ENCODE data around the gene CABLES2.
A peak's percentile ranks its signal among the peaks of the same experiment; 100 is the strongest.

The CABLES2 gene, protein sequence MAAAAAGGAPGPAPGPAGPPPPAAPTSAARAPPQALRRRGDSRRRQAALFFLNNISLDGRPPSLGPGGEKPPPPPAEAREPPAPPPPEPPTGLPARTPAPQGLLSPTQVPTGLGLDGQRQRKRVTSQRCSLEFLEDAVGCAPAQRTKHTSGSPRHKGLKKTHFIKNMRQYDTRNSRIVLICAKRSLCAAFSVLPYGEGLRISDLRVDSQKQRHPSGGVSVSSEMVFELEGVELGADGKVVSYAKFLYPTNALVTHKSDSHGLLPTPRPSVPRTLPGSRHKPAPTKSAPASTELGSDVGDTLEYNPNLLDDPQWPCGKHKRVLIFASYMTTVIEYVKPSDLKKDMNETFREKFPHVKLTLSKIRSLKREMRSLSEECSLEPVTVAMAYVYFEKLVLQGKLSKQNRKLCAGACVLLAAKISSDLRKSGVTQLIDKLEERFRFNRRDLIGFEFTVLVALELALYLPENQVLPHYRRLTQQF

DNA sequence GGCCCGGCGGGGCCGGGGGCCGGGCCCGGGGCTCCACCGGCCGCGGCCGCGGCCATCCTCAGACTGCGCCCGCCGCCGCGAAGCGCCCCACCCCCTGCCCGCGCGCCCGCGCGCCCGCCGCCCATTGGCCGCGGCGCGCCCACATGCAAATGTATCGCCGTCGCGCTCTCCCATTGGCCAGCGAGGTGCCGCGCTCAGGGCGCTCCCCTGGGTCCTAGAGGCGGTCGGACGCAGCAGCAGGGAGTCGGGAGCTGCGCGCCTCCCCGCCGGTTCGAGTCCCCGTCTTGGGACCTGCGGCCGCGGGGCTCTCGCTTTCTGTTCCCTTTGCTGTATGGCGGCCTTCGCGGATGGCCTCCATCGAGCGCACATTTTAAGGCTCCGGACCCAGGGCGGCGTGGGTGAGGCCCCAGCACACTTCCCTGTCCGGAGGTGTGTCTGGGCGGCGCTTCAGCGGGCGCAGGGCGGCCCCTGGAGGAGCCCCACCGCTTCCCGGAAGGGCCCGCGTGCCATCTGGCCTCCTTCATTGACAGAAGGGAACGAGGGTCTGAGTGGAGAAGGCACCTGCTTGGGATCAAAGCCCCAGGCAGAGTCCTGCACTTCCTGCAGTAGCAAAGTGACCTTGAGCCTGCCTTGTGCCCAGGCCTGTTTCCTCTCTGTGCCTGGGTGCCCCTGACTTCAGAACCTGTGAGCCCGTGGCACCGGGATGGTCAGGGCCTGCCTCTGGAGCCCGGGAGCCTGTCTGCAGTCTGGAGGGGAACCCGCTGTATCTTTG is at the start of gene CABLES2:
Gene CABLES2, minus strand, starts transcription at position 65 of the 772 bp plus-strand sequence. Its CDS starts 9 bp downstream, at position 56.
- peak; percentile 89 for DNase-seq

DNA sequence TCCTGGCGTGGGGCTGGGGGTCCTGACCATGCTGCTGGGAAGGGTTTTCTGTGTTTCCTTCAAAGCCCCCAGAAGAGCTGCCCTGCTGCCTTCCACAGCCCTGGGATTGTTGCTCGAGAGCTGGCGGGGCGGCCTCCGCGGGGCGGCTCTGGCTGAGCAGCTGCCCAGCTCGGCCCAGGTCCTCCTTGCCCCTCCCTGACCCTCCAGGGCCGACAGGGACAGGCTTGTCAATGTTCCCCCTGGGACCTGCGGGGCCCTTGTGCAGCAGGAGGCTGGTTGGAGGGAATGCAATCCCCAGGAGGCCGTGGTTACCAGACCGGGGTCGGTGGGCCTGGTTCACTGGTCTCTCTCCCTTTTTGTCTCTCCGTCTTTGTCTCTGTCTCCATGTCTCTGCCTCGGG is 48.8 kb upstream of the CABLES2 start:
- DNase-seq: no peak

- no peak for DNase-seq
Observed at GRCh38 chr20:62454904-62455636, 48.0 kb upstream of the CABLES2 start.

- no peak for DNase-seq
Observed at GRCh38 chr20:62453186-62453808, 46.2 kb upstream of the CABLES2 start.

GRCh38 chr20:62452475-62453095 is 45.5 kb upstream of the CABLES2 start:
- no peak for DNase-seq

GRCh38 chr20:62451970-62452369 is 44.9 kb upstream of the CABLES2 start:
- DNase-seq: no peak

GRCh38 chr20:62451156-62451767 is 44.2 kb upstream of the CABLES2 start:
- DNase-seq: no peak

GRCh38 chr20:62449951-62450691 is 43.0 kb upstream of the CABLES2 start:
- DNase-seq: no peak

DNA sequence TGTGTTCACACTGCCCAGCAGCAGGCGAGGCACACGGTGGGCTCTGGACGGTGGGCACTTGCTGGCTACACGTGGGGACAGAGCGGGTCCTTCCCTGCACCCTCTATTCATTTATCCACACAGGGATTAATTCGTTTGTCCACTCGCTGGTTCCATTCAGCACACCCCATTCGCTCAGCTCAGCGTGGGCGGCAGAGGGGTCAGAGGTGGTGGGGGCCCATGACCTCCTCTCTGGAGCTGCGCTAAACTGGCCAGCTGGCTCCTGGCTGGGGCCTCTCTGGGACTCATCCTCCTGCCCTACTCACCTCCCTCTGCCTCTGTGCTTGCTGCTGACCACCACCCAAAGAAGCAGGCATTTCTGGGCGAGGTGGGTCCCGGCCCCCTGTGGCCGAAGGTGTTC is 41.7 kb upstream of the CABLES2 start:
- DNase-seq: no peak

DNA sequence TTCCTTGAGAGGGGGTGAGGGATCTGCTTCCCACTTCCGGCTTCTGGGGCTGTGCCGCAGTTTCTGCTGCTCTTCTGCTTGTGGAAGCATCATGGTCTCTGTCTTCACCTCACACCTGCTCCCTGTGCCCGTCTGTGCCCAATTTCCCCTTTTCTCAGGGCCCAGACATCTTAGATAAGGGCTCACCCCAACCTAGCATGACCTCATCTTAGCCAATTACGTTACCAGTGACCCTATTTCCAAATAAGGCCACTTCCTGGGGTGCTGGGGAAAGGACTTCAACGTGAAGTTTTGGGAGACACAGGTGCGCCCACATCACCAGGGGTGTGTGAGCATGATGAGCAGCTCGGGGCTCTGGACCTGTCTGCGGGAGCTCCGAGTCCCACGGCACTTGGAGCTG is 41.0 kb upstream of the CABLES2 start:
- peak; percentile 1 for DNase-seq

GRCh38 chr20:62446888-62447869 is 40.1 kb upstream of the CABLES2 start:
- no peak for DNase-seq

- no peak for DNase-seq
Observed at GRCh38 chr20:62446481-62446880, 39.4 kb upstream of the CABLES2 start.

DNA sequence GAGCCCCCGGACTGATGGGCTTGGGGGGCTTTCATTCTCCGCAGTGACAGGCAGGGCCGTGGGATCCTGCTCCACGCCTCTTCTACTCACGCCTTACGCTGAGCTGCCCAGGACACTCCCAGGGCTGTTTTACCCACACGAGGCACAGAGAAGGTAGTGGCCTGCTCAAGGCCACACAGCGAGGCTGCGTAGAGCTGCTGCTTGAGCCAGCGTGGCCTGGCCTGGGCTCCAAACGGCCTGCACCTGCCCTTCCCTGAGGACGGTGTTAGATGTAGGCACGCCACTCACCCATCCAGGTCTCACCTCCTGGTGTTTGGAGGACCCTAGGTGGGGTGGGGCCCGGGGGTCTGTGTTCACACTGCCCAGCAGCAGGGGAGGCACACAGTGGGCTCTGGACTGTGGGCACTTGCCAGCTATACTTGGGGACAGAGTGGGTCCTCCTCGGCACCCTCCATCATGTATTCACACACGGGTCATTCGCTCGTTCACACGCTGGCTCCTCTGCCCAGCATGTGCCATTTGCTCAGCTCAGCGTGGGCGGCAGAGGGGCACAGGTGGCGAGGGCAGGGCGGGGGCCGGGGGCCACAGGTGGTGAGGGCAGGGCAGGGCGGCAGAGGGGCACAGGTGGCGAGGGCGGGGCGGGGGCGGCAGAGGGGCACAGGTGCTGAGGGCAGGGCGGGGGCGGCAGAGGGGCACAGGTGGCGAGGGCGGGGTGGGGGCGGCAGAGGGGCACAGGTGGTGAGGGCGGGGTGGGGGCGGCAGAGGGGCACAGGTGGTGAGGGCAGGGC is 38.7 kb upstream of the CABLES2 start:
- DNase-seq: no peak

GRCh38 chr20:62444286-62444685 is 37.2 kb upstream of the CABLES2 start:
- DNase-seq: no peak

- DNase-seq: no peak
Observed at GRCh38 chr20:62441987-62442539, 35.0 kb upstream of the CABLES2 start.

- peak; percentile 46 for DNase-seq
Observed at GRCh38 chr20:62439218-62439617, 32.1 kb upstream of the CABLES2 start.

GRCh38 chr20:62437927-62438326 is 30.8 kb upstream of the CABLES2 start:
- DNase-seq: no peak

- DNase-seq: no peak
Observed at GRCh38 chr20:62437496-62437895, 30.4 kb upstream of the CABLES2 start.

GRCh38 chr20:62436692-62437091 is 29.6 kb upstream of the CABLES2 start:
- DNase-seq: no peak
